GM19463 (cell line): ENCODE data around the gene SOHLH2.

Experiments used
- ATAC-seq: cut with Tn5 transposase; IDR thresholded peaks from one replicate; pipeline ENCODE4 v1.9.1; 2021; ENCODE audit warnings: mild to moderate bottlenecking, moderate library complexity; ENCODE audit not compliant: unreplicated experiment

The SOHLH2 gene

DNA sequence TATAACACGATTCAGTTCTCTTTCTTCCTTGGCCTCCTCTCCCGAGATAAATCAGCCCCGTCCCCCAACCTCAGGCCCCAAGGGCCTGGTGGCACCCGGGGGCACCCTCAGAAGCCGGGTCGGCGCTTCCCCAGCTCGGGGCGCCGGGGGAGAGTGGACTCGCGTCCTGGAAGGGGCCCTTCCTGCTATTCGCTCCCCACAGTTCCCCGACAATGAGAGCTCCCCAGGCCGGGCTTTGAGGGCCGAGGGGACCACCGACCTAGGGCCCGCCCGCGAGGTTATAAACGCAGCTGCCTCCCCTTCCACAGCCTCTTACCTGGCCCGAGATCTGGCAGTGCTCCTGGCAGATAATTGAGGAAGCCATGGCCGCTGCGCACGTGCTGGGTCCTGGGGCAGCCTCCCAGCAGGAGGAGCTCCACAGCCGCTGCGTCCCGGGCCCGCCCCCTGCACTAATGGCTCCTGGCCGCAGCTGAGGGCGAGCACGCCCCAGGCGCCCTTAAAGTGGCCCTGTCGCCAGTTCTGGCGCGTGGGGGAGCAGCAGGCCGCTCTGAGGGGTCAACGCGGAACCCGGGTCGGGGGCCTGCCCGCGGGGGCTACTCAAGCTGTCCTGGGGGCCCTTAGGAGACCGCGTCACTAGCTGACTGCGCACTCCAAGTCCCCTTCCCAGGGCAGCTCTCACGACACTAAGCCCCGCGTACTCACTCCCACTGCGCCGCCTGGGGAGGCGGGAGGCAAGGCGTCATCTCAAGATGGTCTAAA lies at the start of gene SOHLH2:
TSS of gene SOHLH2 (minus strand) at position 394 of the 759 bp plus-strand sequence. CDS start at position 364, 30 bp downstream.
- no peak for ATAC-seq

DNA sequence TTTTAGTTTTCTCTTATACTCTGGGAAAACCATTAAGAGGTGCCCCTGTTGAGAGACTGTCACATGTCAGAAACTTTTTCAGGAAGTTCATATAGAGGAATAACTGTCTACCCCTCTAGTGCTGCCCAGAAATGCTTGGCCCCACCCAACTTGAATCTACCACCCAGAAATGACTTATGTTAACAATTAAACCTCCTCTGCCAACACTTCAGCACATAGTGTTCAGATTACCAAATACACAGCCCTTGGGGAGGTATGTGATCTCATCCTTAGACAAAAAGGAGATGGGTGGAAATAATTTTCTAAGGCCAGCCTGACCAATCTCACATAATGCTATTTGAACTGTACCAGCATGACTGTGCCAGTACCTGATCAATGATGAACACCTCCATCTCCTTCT lies 47.6 kb upstream of the SOHLH2 start:
- no peak for ATAC-seq

GRCh38 chr13:36261011-36261410 lies 46.7 kb upstream of the SOHLH2 start:
- ATAC-seq, result no peak

DNA sequence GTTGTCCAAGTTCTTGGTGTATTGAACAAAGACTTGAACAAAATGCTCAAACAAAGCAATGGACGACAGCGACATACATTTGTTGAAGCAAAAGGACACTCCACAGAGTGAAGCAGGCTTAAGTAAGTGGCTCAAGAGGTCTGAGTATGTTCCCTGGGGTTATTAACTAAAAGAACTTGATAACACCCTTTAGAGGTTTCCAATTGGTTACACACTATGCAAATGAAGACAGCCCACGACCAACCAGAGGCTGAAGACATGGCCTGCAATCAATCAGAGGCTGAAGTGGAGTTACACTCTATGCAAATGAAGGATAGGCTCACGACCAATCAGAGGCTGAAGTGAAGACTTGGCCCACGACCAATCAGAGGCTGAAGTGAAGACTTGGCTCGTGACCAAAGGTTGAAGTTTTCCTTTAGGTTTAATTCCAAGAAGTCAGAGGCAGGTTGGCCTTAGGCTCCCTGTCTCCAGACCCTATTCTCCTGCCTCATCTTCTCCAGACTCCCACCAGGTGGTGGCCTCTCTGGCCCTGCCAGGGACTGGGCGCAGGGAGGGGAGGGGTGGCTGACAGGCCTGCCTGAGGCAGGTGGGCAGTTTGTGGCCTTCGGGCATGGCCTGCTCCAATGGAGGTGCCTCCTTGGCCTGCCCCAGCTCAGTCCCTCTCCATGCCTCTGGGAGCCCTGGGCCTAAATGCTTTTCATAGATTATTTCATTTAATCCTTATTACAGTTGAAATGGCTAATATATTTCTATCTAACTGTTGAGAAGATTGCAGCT lies 45.2 kb upstream of the SOHLH2 start:
- no peak for ATAC-seq

GRCh38 chr13:36258831-36259230 lies 44.5 kb upstream of the SOHLH2 start:
- ATAC-seq, result no peak

GRCh38 chr13:36251526-36251925 lies 37.2 kb upstream of the SOHLH2 start:
- no peak for ATAC-seq

GRCh38 chr13:36251017-36251416 lies 36.7 kb upstream of the SOHLH2 start:
- no peak for ATAC-seq

GRCh38 chr13:36248700-36249099 lies 34.3 kb upstream of the SOHLH2 start:
- ATAC-seq, result no peak

DNA sequence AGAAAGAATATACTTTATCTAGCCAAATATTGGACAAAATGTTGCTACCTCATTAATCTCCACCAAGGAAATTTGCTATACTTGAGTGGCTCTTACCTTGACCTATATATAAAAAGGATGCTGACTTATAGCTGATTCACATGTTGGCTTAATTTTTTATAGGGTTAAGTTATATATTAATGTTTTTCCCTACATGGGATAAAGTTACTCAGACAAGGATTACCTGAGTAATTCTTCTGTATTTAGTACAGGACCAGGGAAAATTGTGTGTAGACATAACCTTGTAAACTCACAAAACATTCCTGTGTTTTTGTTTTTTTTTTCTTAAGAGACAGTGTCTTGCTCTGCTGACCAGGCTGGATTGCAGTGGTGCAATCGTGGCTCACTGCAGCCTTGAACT lies 30.6 kb upstream of the SOHLH2 start:
- no peak for ATAC-seq

GRCh38 chr13:36244073-36244472 lies 29.7 kb upstream of the SOHLH2 start:
- ATAC-seq, result no peak

GRCh38 chr13:36242761-36243160 lies 28.4 kb upstream of the SOHLH2 start:
- no peak for ATAC-seq

- no peak for ATAC-seq
Observed at GRCh38 chr13:36231236-36231635, 16.9 kb upstream of the SOHLH2 start.

GRCh38 chr13:36224730-36225129 lies 10.4 kb upstream of the SOHLH2 start:
- ATAC-seq, result no peak

DNA sequence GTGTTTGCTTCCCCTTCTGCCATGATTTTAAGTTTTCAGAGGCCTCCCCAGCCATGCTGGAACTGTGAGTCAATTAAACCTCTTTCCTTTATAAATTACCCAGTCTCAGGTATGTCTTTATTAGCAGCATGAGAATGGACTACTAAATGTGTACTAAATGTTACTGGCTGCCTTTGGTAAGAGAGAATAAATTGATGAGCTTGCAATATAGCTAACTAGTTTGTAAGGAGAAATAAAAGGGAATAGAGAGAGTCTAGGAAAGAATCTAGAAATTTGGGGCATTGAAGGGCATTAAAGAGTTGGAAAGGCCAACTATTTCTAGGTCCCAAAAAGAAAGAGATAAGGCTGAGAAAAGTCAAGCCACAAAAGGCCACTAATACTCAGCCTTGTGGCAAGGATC lies 5.5 kb upstream of the SOHLH2 start:
- no peak for ATAC-seq

- no peak for ATAC-seq
Observed at GRCh38 chr13:36217456-36217855, 3.1 kb upstream of the SOHLH2 start.

GRCh38 chr13:36212789-36213188 lies 1.6 kb downstream of the SOHLH2 start:
- no peak for ATAC-seq

GRCh38 chr13:36211567-36211966 lies 2.8 kb downstream of the SOHLH2 start:
- ATAC-seq, result no peak

- no peak for ATAC-seq
Observed at GRCh38 chr13:36210738-36211137, 3.6 kb downstream of the SOHLH2 start.

GRCh38 chr13:36207672-36208071 lies 6.7 kb downstream of the SOHLH2 start:
- no peak for ATAC-seq

DNA sequence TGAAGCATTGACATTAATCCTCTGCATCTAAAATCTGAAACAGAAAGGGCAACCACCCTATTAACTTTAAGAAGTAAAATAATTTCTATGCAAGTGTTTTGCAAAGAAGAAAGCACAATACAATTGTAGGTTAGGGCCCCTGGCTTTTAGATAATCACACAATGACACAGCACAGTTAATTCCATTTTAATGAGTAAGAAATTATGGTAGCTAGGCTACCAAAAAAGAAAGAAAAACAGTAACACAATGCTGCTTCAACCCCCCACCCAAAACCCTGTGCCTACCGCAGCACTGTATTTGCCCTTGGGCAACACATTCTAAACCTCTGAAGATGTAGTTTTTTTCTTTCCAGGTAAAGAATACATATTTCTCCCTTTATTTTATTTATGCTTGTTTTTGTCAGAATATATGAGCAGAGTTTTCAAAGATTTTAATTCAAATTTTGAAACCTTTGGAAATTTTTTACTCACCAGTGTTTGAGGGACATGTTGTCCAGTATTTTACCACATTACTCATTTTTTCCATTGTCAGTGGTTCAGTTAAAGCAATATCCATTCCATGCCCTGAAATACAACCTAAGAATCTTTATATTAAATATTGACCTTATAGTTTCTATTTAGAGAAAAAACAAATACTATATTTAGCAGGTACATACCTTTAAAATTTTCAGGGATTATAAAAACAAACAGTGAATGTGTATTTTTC lies 21.1 kb downstream of the SOHLH2 start:
- no peak for ATAC-seq

DNA sequence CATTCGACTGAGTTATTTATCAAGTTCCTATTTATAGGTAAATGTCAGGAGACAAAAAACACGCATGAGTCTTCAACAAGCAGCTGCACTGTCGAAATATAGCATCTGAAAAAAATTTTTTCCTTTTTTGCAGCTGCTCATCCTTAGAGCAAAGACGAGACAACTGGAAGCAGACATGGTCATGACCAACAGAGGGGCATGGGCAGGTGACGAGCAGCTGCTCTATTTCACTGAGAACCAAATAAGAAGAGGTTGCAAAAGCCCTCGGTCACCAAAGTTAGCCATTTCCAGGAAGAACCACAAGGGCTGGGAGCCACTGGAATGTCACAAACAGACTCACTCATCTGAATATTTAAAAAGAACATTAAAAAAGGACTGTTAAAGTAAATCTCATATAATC lies 22.2 kb downstream of the SOHLH2 start:
- ATAC-seq, result no peak

DNA sequence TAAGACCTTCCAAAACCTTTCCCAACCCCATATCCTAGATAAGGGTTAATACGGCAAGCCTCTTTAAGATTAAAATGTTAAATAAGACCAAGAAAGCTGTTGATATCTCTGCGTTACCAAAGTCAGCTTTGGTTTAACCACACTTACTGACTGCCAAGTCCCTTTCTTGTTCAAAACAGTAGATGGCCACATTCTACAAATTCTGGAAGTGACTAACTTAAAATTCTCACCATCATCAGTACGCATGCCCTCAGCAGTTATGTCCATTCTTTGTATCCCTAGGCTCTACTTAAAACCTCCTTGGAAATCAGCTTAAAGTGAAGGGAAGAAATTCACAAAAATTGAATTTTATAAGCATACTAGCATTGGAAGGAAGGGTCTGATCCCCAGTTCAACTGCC lies 23.6 kb downstream of the SOHLH2 start:
- no peak for ATAC-seq
